Measurements from ENCODE around the gene PCDHA4.
"Not testable (repeated sequence)": the region's sequence is repeated elsewhere in the genome, so short reads cannot be mapped to it uniquely, and the experiment has no call there.

Gene PCDHA4

GRCh38 chr5:140821375-140822280 is 14.8 kb downstream of the PCDHA4 start, which contains the start of gene PCDHA5:
Gene PCDHA5, plus strand, starts transcription at chr5:140821613.
- no peak within 1 kb of the TSS for H3K27ac ChIP-seq (ENCODE audit: low read depth, low read length)
- H3K4me1 ChIP-seq (ENCODE audit: control insufficient read depth in 1 of 2, insufficient read depth in 2 of 2, low read length in 2 of 2) = no peaks in the 10 kb centered on the region
- H3K27me3 ChIP-seq (ENCODE audit: control insufficient read depth in 1 of 2, insufficient read depth in 2 of 2, low read length in 2 of 2) = no peaks in the 10 kb centered on the region
- H3K4me3 ChIP-seq (ENCODE audit: low read depth in 1 of 2, low read length in 2 of 2) = no peak within 1 kb of the TSS
- H3K9ac ChIP-seq (ENCODE audit: low read depth in 1 of 2, low read length in 2 of 2) = no peak within 1 kb of the TSS
- no peaks in the 10 kb centered on the region for H3K36me3 ChIP-seq (ENCODE audit: control insufficient read depth in 1 of 2, insufficient read depth in 2 of 2, low read length in 2 of 2)
- H3K9me3 ChIP-seq (ENCODE audit: control insufficient read depth in 1 of 2, low read length in 2 of 2) = peaks cover 4 to 9% of the 10 kb centered on the region in 2 donors

GRCh38 chr5:140822281-140822629 is 15.4 kb downstream of the PCDHA4 start:
- H3K4me3 ChIP-seq (ENCODE audit: low read depth in 1 of 2, low read length in 2 of 2) = no peak overlapping the region
- no peaks in the 10 kb centered on the region for H3K27me3 ChIP-seq (ENCODE audit: control insufficient read depth in 1 of 2, insufficient read depth in 2 of 2, low read length in 2 of 2)
- no peak overlapping the region for H3K9ac ChIP-seq (ENCODE audit: low read depth in 1 of 2, low read length in 2 of 2)
- H3K9me3 ChIP-seq (ENCODE audit: control insufficient read depth in 1 of 2, low read length in 2 of 2) = peaks cover 4 to 9% of the 10 kb centered on the region in 2 donors
- H3K27ac ChIP-seq (ENCODE audit: low read depth, low read length) = no peak overlapping the region
- H3K4me1 ChIP-seq (ENCODE audit: control insufficient read depth in 1 of 2, insufficient read depth in 2 of 2, low read length in 2 of 2) = no peaks in the 10 kb centered on the region
- H3K36me3 ChIP-seq (ENCODE audit: control insufficient read depth in 1 of 2, insufficient read depth in 2 of 2, low read length in 2 of 2) = no peaks in the 10 kb centered on the region

DNA sequence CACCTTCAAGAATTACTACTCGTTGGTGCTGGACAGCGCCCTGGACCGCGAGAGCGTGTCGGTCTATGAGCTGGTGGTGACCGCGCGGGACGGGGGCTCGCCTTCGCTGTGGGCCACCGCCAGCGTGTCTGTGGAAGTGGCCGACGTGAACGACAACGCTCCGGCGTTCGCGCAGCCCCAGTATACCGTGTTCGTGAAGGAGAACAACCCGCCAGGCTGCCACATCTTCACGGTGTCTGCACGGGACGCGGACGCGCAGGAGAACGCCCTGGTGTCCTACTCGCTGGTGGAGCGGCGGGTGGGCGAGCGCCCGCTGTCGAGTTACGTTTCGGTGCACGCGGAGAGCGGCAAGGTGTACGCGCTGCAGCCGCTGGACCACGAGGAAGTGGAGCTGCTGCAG is 16.1 kb downstream of the PCDHA4 start:
- not testable (repeated sequence) for H3K27ac ChIP-seq (ENCODE audit: low read depth, low read length); H3K9ac ChIP-seq (ENCODE audit: low read depth in 1 of 2, low read length in 2 of 2); H3K9me3 ChIP-seq (ENCODE audit: control insufficient read depth in 1 of 2, low read length in 2 of 2); H3K36me3 ChIP-seq (ENCODE audit: control insufficient read depth in 1 of 2, insufficient read depth in 2 of 2, low read length in 2 of 2); H3K27me3 ChIP-seq (ENCODE audit: control insufficient read depth in 1 of 2, insufficient read depth in 2 of 2, low read length in 2 of 2); H3K4me3 ChIP-seq (ENCODE audit: low read depth in 1 of 2, low read length in 2 of 2); H3K4me1 ChIP-seq (ENCODE audit: control insufficient read depth in 1 of 2, insufficient read depth in 2 of 2, low read length in 2 of 2)

DNA sequence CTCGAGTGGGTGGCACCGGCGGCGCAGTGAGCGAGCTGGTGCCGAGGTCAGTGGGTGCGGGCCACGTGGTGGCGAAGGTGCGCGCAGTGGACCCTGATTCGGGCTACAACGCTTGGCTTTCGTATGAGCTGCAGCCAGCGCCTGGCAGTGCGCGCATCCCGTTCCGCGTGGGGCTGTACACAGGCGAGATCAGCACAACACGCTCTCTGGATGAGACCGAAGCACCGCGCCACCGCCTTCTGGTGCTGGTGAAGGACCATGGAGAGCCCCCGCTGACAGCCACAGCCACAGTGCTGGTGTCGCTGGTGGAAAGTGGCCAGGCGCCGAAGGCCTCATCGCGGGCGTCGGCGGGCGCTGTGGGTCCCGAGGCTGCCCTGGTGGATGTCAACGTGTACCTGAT is 16.6 kb downstream of the PCDHA4 start:
- Histone ChIP-seq H3K9me3 (ENCODE audit: control insufficient read depth in 1 of 2, low read length in 2 of 2) (peaks cover 9 to 12% of the 10 kb centered on the region in 2 donors), H3K4me3 (ENCODE audit: low read depth in 1 of 2, low read length in 2 of 2) (no peak overlapping the region)

GRCh38 chr5:140827704-140828361 is 21.0 kb downstream of the PCDHA4 start, which contains the start of gene PCDHA6:
Gene PCDHA6, plus strand, starts transcription at chr5:140827960. Its CDS starts 132 bp downstream, at chr5:140828092.
- Histone ChIP-seq H3K9ac (ENCODE audit: low read depth in 1 of 2, low read length in 2 of 2) (no peak within 1 kb of the TSS), H3K9me3 (ENCODE audit: control insufficient read depth in 1 of 2, low read length in 2 of 2) (peaks cover 16 to 20% of the 10 kb centered on the region in 2 donors)

More for the DNA sequence above, 16.6 kb downstream of the PCDHA4 start:
- H3K27me3 ChIP-seq (ENCODE audit: control insufficient read depth in 1 of 2, insufficient read depth in 2 of 2, low read length in 2 of 2) = no peaks in the 10 kb centered on the region
- no peak overlapping the region for H3K27ac ChIP-seq (ENCODE audit: low read depth, low read length)
- no peaks in the 10 kb centered on the region for H3K36me3 ChIP-seq (ENCODE audit: control insufficient read depth in 1 of 2, insufficient read depth in 2 of 2, low read length in 2 of 2)
- H3K4me1 ChIP-seq (ENCODE audit: control insufficient read depth in 1 of 2, insufficient read depth in 2 of 2, low read length in 2 of 2) = no peaks in the 10 kb centered on the region
- no peak overlapping the region for H3K9ac ChIP-seq (ENCODE audit: low read depth in 1 of 2, low read length in 2 of 2)

GRCh38 chr5:140828362-140828737 is 21.5 kb downstream of the PCDHA4 start:
- Histone ChIP-seq H3K4me1 (ENCODE audit: control insufficient read depth in 1 of 2, insufficient read depth in 2 of 2, low read length in 2 of 2) (no peaks in the 10 kb centered on the region), H3K36me3 (ENCODE audit: control insufficient read depth in 1 of 2, insufficient read depth in 2 of 2, low read length in 2 of 2) (no peaks in the 10 kb centered on the region), H3K9ac (ENCODE audit: low read depth in 1 of 2, low read length in 2 of 2) (no peak overlapping the region), H3K27ac (ENCODE audit: low read depth, low read length) (no peak overlapping the region), H3K9me3 (ENCODE audit: control insufficient read depth in 1 of 2, low read length in 2 of 2) (peaks cover 16 to 19% of the 10 kb centered on the region in 2 donors), H3K27me3 (ENCODE audit: control insufficient read depth in 1 of 2, insufficient read depth in 2 of 2, low read length in 2 of 2) (no peaks in the 10 kb centered on the region), H3K4me3 (ENCODE audit: low read depth in 1 of 2, low read length in 2 of 2) (no peak overlapping the region)

More at GRCh38 chr5:140827704-140828361, 21.0 kb downstream of the PCDHA4 start, which contains the start of gene PCDHA6:
- Histone ChIP-seq H3K4me3 (ENCODE audit: low read depth in 1 of 2, low read length in 2 of 2) (no peak within 1 kb of the TSS), H3K36me3 (ENCODE audit: control insufficient read depth in 1 of 2, insufficient read depth in 2 of 2, low read length in 2 of 2) (no peaks in the 10 kb centered on the region), H3K4me1 (ENCODE audit: control insufficient read depth in 1 of 2, insufficient read depth in 2 of 2, low read length in 2 of 2) (no peaks in the 10 kb centered on the region), H3K27me3 (ENCODE audit: control insufficient read depth in 1 of 2, insufficient read depth in 2 of 2, low read length in 2 of 2) (no peaks in the 10 kb centered on the region), H3K27ac (ENCODE audit: low read depth, low read length) (no peak within 1 kb of the TSS)

- H3K4me3 ChIP-seq (ENCODE audit: low read depth in 1 of 2, low read length in 2 of 2); H3K27ac ChIP-seq (ENCODE audit: low read depth, low read length); H3K27me3 ChIP-seq (ENCODE audit: control insufficient read depth in 1 of 2, insufficient read depth in 2 of 2, low read length in 2 of 2); H3K36me3 ChIP-seq (ENCODE audit: control insufficient read depth in 1 of 2, insufficient read depth in 2 of 2, low read length in 2 of 2); H3K9ac ChIP-seq (ENCODE audit: low read depth in 1 of 2, low read length in 2 of 2); H3K4me1 ChIP-seq (ENCODE audit: control insufficient read depth in 1 of 2, insufficient read depth in 2 of 2, low read length in 2 of 2): not testable (repeated sequence)
- peaks cover 16 to 23% of the 10 kb centered on the region in 2 donors for H3K9me3 ChIP-seq (ENCODE audit: control insufficient read depth in 1 of 2, low read length in 2 of 2)
These were observed 22.9 kb downstream of the PCDHA4 start for GRCh38 chr5:140829511-140830501.

GRCh38 chr5:140833993-140834392 is 27.1 kb downstream of the PCDHA4 start, which contains the start of gene PCDHA7:
Gene PCDHA7, plus strand, starts transcription at chr5:140834269. Its CDS starts 115 bp downstream, at chr5:140834384.
- no peak within 1 kb of the TSS for H3K9ac ChIP-seq (ENCODE audit: low read depth in 1 of 2, low read length in 2 of 2)
- no peaks in the 10 kb centered on the region for H3K4me1 ChIP-seq (ENCODE audit: control insufficient read depth in 1 of 2, insufficient read depth in 2 of 2, low read length in 2 of 2)
- peaks cover 20 to 23% of the 10 kb centered on the region in 2 donors for H3K9me3 ChIP-seq (ENCODE audit: control insufficient read depth in 1 of 2, low read length in 2 of 2)
- no peaks in the 10 kb centered on the region for H3K27me3 ChIP-seq (ENCODE audit: control insufficient read depth in 1 of 2, insufficient read depth in 2 of 2, low read length in 2 of 2)
- H3K4me3 ChIP-seq (ENCODE audit: low read depth in 1 of 2, low read length in 2 of 2) = peak within 1 kb of the TSS; percentile 2 to 29
- no peaks in the 10 kb centered on the region for H3K36me3 ChIP-seq (ENCODE audit: control insufficient read depth in 1 of 2, insufficient read depth in 2 of 2, low read length in 2 of 2)
- H3K27ac ChIP-seq (ENCODE audit: low read depth, low read length) = no peak within 1 kb of the TSS

DNA sequence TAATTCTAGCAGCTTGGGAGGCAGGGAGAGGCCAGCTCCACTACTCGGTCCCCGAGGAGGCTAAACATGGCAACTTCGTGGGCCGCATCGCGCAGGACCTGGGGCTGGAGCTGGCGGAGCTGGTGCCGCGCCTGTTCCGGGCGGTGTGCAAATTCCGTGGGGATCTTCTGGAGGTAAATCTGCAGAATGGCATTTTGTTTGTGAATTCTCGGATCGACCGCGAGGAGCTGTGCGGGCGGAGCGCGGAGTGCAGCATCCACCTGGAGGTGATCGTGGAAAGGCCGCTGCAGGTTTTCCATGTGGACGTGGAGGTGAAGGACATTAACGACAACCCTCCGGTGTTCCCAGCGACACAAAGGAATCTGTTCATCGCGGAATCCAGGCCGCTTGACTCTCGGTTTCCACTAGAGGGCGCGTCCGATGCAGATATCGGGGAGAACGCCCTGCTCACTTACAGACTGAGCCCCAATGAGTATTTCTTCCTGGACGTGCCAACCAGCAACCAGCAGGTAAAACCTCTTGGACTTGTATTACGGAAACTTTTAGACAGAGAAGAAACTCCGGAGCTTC is 27.7 kb downstream of the PCDHA4 start:
- Histone ChIP-seq H3K4me3 (ENCODE audit: low read depth in 1 of 2, low read length in 2 of 2) (peak overlapping the region; percentile 2 to 29), H3K9me3 (ENCODE audit: control insufficient read depth in 1 of 2, low read length in 2 of 2) (peaks cover 20 to 23% of the 10 kb centered on the region in 2 donors)
- H3K36me3 ChIP-seq (ENCODE audit: control insufficient read depth in 1 of 2, insufficient read depth in 2 of 2, low read length in 2 of 2); H3K9ac ChIP-seq (ENCODE audit: low read depth in 1 of 2, low read length in 2 of 2); H3K4me1 ChIP-seq (ENCODE audit: control insufficient read depth in 1 of 2, insufficient read depth in 2 of 2, low read length in 2 of 2); H3K27me3 ChIP-seq (ENCODE audit: control insufficient read depth in 1 of 2, insufficient read depth in 2 of 2, low read length in 2 of 2); H3K27ac ChIP-seq (ENCODE audit: low read depth, low read length): not testable (repeated sequence)
